Endothelial cell of umbilical vein (primary cell): Measurements from ENCODE around the gene SNX2. TPM values are rescaled to one million over a fixed set of nuclear protein-coding genes. Genes with fewer than 3 reads are reported as not detected.

Source experiments
- BruUV-seq: library from RNA; stranded (reverse); fragments of 400-500 nt; replicated peaks from 2 replicates; lab custom pipeline; 2021; lab: Mats Ljungman, UMichigan
- CTCF ChIA-PET: fragments of 300-600, 350-600 bp; sonication (Branson Sonifier 250); formaldehyde crosslinking; loops from one replicate; lab custom pipeline; 2021; ENCODE audit warnings: antibody characterized with exemption, inconsistent platforms; lab: Charles Lee
- POLR2A ChIA-PET: fragments of 300-600, 350-600 bp; sonication (Branson Sonifier 250); formaldehyde crosslinking; loops from one replicate; lab custom pipeline; 2021; ENCODE audit warnings: antibody characterized with exemption, inconsistent platforms; lab: Charles Lee
- DNase-seq: peaks from one replicate; pipeline ENCODE4 v3.0.0-alpha.2; 2011; ENCODE audit warnings: low read depth, low spot score
- FAIRE-seq: peaks from 2 replicates; lab custom pipeline; 2011; peaks lifted over from hg19 to GRCh38; lab: Jason Lieb, UNC
- H2AFZ ChIP-seq: 2 replicates; pipeline ENCODE4 v1.6.0; 2012; ENCODE audit warnings: low read depth, low read length, control low read depth, inconsistent platforms
- H3K27ac ChIP-seq: 2 replicates; pipeline ENCODE4 v1.5.1; 2011; ENCODE audit warnings: low read depth, mild to moderate bottlenecking, control low read depth, low read length, moderate library complexity; ENCODE audit not compliant: insufficient read depth
- H3K27me3 ChIP-seq, 2 experiments: 2 replicates each; pipeline versions ENCODE4 v1.6.0 to v1.6.1; 2011; ENCODE audit warnings: low read length in 2 of 2, mixed read lengths in 1 of 2; ENCODE audit not compliant: control insufficient read depth in 2 of 2, insufficient read depth in 2 of 2
- H3K36me3 ChIP-seq, 2 experiments: 2 replicates in 1 of 2; 3 replicates in 1 of 2; pipeline ENCODE4 v1.5.1; 2011; ENCODE audit warnings: low read length in 2 of 2, mild to moderate bottlenecking in 1 of 2, moderate library complexity in 1 of 2; ENCODE audit not compliant: control insufficient read depth in 2 of 2, insufficient read depth in 2 of 2; ENCODE audit errors: extremely low read depth in 1 of 2
- H3K4me1 ChIP-seq: 3 replicates; pipeline ENCODE4 v1.5.1; 2011; ENCODE audit warnings: mild to moderate bottlenecking, low read length; ENCODE audit not compliant: control insufficient read depth, insufficient read depth; ENCODE audit errors: extremely low read depth
- H3K4me2 ChIP-seq: 2 replicates; pipeline ENCODE4 v1.6.1; 2011; ENCODE audit warnings: low read length, control low read depth, mixed read lengths; ENCODE audit not compliant: insufficient read depth
- H3K4me3 ChIP-seq, 3 experiments: fragments of 200-600 bp in 1 of 3; sonication (generic), shearing (Covaris generic) in 1 of 3; replicated peaks in 1 of 3; 2 replicates each; pipeline ENCODE4 v1.5.1; 2011 to 2016; ENCODE audit warnings: control low read depth in 3 of 3, low read length in 3 of 3, mild to moderate bottlenecking in 2 of 3, inconsistent platforms in 1 of 3, low read depth in 1 of 3, moderate library complexity in 1 of 3; ENCODE audit not compliant: insufficient read depth in 1 of 3
- H3K79me2 ChIP-seq: 2 replicates; pipeline ENCODE4 v1.6.0; 2012; ENCODE audit warnings: low read length, inconsistent platforms; ENCODE audit not compliant: control insufficient read depth, insufficient read depth
- H3K9ac ChIP-seq: replicated peaks from 2 replicates; pipeline ENCODE3; 2011; ENCODE audit warnings: low read length, control low read depth; ENCODE audit not compliant: insufficient read depth; ENCODE audit errors: extremely low read depth
- H3K9me1 ChIP-seq: replicated peaks from 3 replicates; pipeline ENCODE4 v1.6.0; 2011; ENCODE audit warnings: mild to moderate bottlenecking, low read length; ENCODE audit not compliant: control insufficient read depth, insufficient read depth; ENCODE audit errors: extremely low read depth
- H3K9me3 ChIP-seq: replicated peaks from 2 replicates; pipeline ENCODE4 v1.5.1; 2012; ENCODE audit warnings: low read length, inconsistent platforms; ENCODE audit not compliant: control insufficient read depth, insufficient read depth
- H4K20me1 ChIP-seq: replicated peaks from 2 replicates; pipeline ENCODE3; 2011; ENCODE audit warnings: mild to moderate bottlenecking, low read length; ENCODE audit not compliant: control insufficient read depth, insufficient read depth; ENCODE audit errors: extremely low read depth
- EZH2 ChIP-seq: IDR thresholded peaks from 2 replicates; pipeline ENCODE4 v1.6.1; 2012; ENCODE audit warnings: borderline replicate concordance, low read depth, mild to moderate bottlenecking, moderate library complexity, low read length, inconsistent platforms; ENCODE audit not compliant: severe bottlenecking
- JUN ChIP-seq: IDR thresholded peaks from 2 replicates; pipeline ENCODE4 v1.6.1; 2011; ENCODE audit warnings: borderline replicate concordance, low read depth; ENCODE audit not compliant: insufficient read length, insufficient read depth
- POLR2A ChIP-seq: IDR thresholded peaks from 2 replicates; pipeline ENCODE4 v1.6.1; 2012; ENCODE audit warnings: low read depth, mild to moderate bottlenecking, control low read depth, low read length
- POLR2AphosphoS5 ChIP-seq: IDR thresholded peaks from 2 replicates; pipeline ENCODE4 v1.6.1; 2012; ENCODE audit warnings: low read depth, mild to moderate bottlenecking, control low read depth, low read length, moderate library complexity; ENCODE audit not compliant: insufficient read depth
- dilution Hi-C: fragments of 300-500 bp; cut with MboI; formaldehyde crosslinking; loops from one replicate; pipeline ENCODE4 v1.15.0; 2019; ENCODE audit warnings: low sequenced_read_pairs; ENCODE audit not compliant: extremely low pct_ligation_motif_present
- intact Hi-C: fragments of 100-400 bp; cut with micrococcal nuclease; formaldehyde crosslinking; loops from one replicate; pipeline ENCODE4 v1.10.0; 2022
- polyA plus RNA-seq, 4 experiments: library from polyadenylated mRNA; depleted of rRNA in 3 of 4; stranded (reverse) in 3 of 4; unstranded in 1 of 4; fragments of >200 nt; gene quantifications; 2 replicates each; pipeline versions ENCODE4 v1.2.1 to v1.2.3, GENCODE V29; 2011 to 2012; ENCODE audit warnings: missing spikeins in 1 of 4
- total RNA-seq: library from RNA; stranded (reverse); gene quantifications from 2 replicates; pipeline ENCODE4 v1.2.3, GENCODE V29; 2021

SNX2 gene
- total and polyA plus RNA-seq, 2 donors (not counting 3 experiments of a cell fraction or from before 2014, with no cell fraction given): 14.4 to 51.2 TPM

- Histone ChIP-seq H2AFZ (peak overlapping the region; percentile 89), H3K4me1 (peaks cover 17% of the 10 kb centered on the region), H3K4me2 (peak overlapping the region; percentile 57), H3K27ac (peak overlapping the region; percentile 0), H3K9me3 (no peaks in the 10 kb centered on the region), H3K27me3 (no peaks in the 10 kb centered on the region), H4K20me1 (no peaks in the 10 kb centered on the region), H3K9ac (peak overlapping the region; percentile 80), H3K79me2 (no peaks in the 10 kb centered on the region), H3K36me3 (no peaks in the 10 kb centered on the region), H3K4me3 (peak overlapping the region; percentile 71 to 93 (median 76)), H3K9me1 (no peaks in the 10 kb centered on the region)
- intact Hi-C loops: loop anchor here (1.0 to 10.0 kb wide), 7 partner anchors 71 to 670 kb away; partner anchors contain the start of genes CSNK1G3 and PPIC
- no peak for TF ChIP-seq EZH2
- BruUV-seq: no TSS peak
- CTCF ChIA-PET: interaction anchor here (0.9 to 3.6 kb wide), 4 partner anchors 9 to 141 kb away, joined by 3 to 21 read pairs (median 6); no protein-coding TSS in a partner anchor
- dilution Hi-C loops: no loop called here
- peak; percentile 70 for FAIRE-seq
- no peak for DNase-seq
- POLR2A ChIA-PET: no interaction called here
Observed at GRCh38 chr5:122844910-122845228, 70.0 kb downstream of the SNX2 start.

- peak; percentile 68 for FAIRE-seq
- intact Hi-C loops: loop anchor here (1.0 to 10.0 kb wide), 7 partner anchors 71 to 669 kb away; partner anchors contain the start of genes CSNK1G3 and PPIC
Observed at GRCh38 chr5:122845229-122846050, 70.6 kb downstream of the SNX2 start, which contains the start of gene SNX24. Gene SNX24, plus strand, starts transcription at chr5:122845613. Its CDS starts 21 bp downstream, at chr5:122845634.

More at GRCh38 chr5:122845229-122846050, 70.6 kb downstream of the SNX2 start, which contains the start of gene SNX24:
- H3K4me1 ChIP-seq: peaks cover 18% of the 10 kb centered on the region
- H4K20me1 ChIP-seq: no peaks in the 10 kb centered on the region
- H3K36me3 ChIP-seq: no peaks in the 10 kb centered on the region
- H3K27ac ChIP-seq: peak within 1 kb of the TSS; percentile 0
- ChIA-PET POLR2A (no interaction called here), CTCF (interaction anchor here (0.8 to 3.6 kb wide), 6 partner anchors 10 to 142 kb away, joined by 3 to 21 read pairs (median 5); no protein-coding TSS in a partner anchor)
- H3K27me3 ChIP-seq: no peaks in the 10 kb centered on the region
- BruUV-seq: no TSS peak
- dilution Hi-C loops: no loop called here
- H3K9me3 ChIP-seq: no peaks in the 10 kb centered on the region
- peak within 1 kb of the TSS; percentile 89 for H2AFZ ChIP-seq
- peak; percentile 71 for DNase-seq
- H3K9me1 ChIP-seq: no peaks in the 10 kb centered on the region
- peak; percentile 73 for TF ChIP-seq POLR2A
- peak; percentile 59 for TF ChIP-seq POLR2AphosphoS5
- no peak for TF ChIP-seq JUN
- H3K4me2 ChIP-seq: peak within 1 kb of the TSS; percentile 78
- H3K79me2 ChIP-seq: no peaks in the 10 kb centered on the region
- H3K9ac ChIP-seq: peak within 1 kb of the TSS; percentile 80
- H3K4me3 ChIP-seq: peak within 1 kb of the TSS; percentile 76 to 95 (median 93)
